Prostate gland (tissue), 2 donors: ENCODE results near the gene C11orf68. TPM values are rescaled to one million over a fixed set of nuclear protein-coding genes. Genes with fewer than 3 reads are reported as not detected.

Experiments used
- DNase-seq: peaks from one replicate; pipeline ENCODE4 v3.0.0-alpha.2; 2019; ENCODE audit warnings: low spot score
- H3K27ac ChIP-seq, 2 donors: fragments of 200-600 bp; sonication (generic); 2 replicates each; pipeline ENCODE4 v1.5.1; 2017 to 2019
- H3K27me3 ChIP-seq: fragments of 200-600 bp; sonication (generic); replicated peaks from 2 replicates; pipeline ENCODE4 v1.5.1; 2019; ENCODE audit not compliant: insufficient read depth
- H3K36me3 ChIP-seq, 2 donors: fragments of 200-600 bp; sonication (generic); 1 replicate in 1 of 2; 2 replicates in 1 of 2; pipeline versions ENCODE4 v1.5.1 to v1.8.1; 2017 to 2019
- H3K4me1 ChIP-seq: fragments of 200-600 bp; sonication (generic); replicated peaks from 2 replicates; pipeline ENCODE4 v1.5.1; 2019
- H3K4me3 ChIP-seq, 2 donors: fragments of 200-600 bp; sonication (generic); 2 replicates each; pipeline ENCODE4 v1.5.1; 2017 to 2019
- H3K9me3 ChIP-seq: fragments of 200-600 bp; sonication (generic); 2 replicates; pipeline ENCODE4 v1.5.1; 2017
- CTCF ChIP-seq, 4 experiments: fragments of 200-600 bp in 2 of 4; fragments of 450-650 bp in 2 of 4; sonication (generic) in 2 of 4; IDR thresholded peaks; 1 replicate in 3 of 4; 2 replicates in 1 of 4; pipeline ENCODE4 v1.5.1; 2016 to 2019; ENCODE audit warnings: antibody characterized with exemption in 4 of 4, mild to moderate bottlenecking in 2 of 4, moderate library complexity in 2 of 4
- POLR2A ChIP-seq: fragments of 450-650 bp; IDR thresholded peaks from one replicate; pipeline ENCODE4 v1.6.1; 2016; ENCODE audit warnings: antibody characterized with exemption, mild to moderate bottlenecking
- POLR2AphosphoS5 ChIP-seq: sonication (generic); formaldehyde crosslinking; IDR thresholded peaks from one replicate; pipeline ENCODE4 v1.6.1; 2017; ENCODE audit warnings: antibody characterized with exemption
- WGBS: methylation state at CpG from one replicate; pipeline ENCODE4 v1.1.5; 2018; 5-methylcytosine and 5-hydroxymethylcytosine counted together
- intact Hi-C: fragments of 100-400 bp; cut with DNase I; formaldehyde crosslinking; loops from one replicate; pipeline ENCODE4 v1.14.2; 2022
- total RNA-seq, 2 donors: library from RNA; depleted of rRNA; stranded (reverse); fragments of >200 nt; gene quantifications; one replicate each; pipeline ENCODE4 v1.1.0, GENCODE V29; 2016

The C11orf68 gene
- total RNA-seq, 2 donors from 2014 or later: 30.1 to 54.6 TPM

GRCh38 chr11:65922565-65922964 is 3.7 kb upstream of the C11orf68 start:
- H3K27me3 ChIP-seq: no peaks in the 10 kb centered on the region
- intact Hi-C loops: no loop called here
- no peak overlapping the region for H3K4me3 ChIP-seq
- peaks cover 15% of the 10 kb centered on the region for H3K4me1 ChIP-seq
- TF ChIP-seq POLR2AphosphoS5 (no peak), POLR2A (no peak), CTCF (IDR thresholded peaks at IDR 0.05) (no peak)
- 89% methylated on average over 3 of the region's 3 CpGs for WGBS
- DNase-seq: no peak
- H3K27ac ChIP-seq: no peak overlapping the region
- no peaks in the 10 kb centered on the region for H3K9me3 ChIP-seq
- H3K36me3 ChIP-seq: no peaks in the 10 kb centered on the region

- no peaks in the 10 kb centered on the region for H3K9me3 ChIP-seq
- no peak overlapping the region for H3K4me3 ChIP-seq
- H3K4me1 ChIP-seq: peaks cover 22% of the 10 kb centered on the region
- no peaks in the 10 kb centered on the region for H3K36me3 ChIP-seq
- no peak for TF ChIP-seq POLR2A
- no peak for TF ChIP-seq POLR2AphosphoS5
- TF ChIP-seq CTCF (IDR thresholded peaks at IDR 0.05): no peak
- no peak for DNase-seq
- WGBS: 90% methylated on average over 10 of the region's 10 CpGs
- no peaks in the 10 kb centered on the region for H3K27me3 ChIP-seq
- intact Hi-C loops: no loop called here
- H3K27ac ChIP-seq: no peak overlapping the region
Measured at GRCh38 chr11:65921876-65922275, 3.0 kb upstream of the C11orf68 start.

- TF ChIP-seq CTCF (IDR thresholded peaks at IDR 0.05) (no peak), POLR2A (no peak), POLR2AphosphoS5 (no peak)
- Histone ChIP-seq H3K4me3 (peak overlapping the region in 1 of 2 donors; percentile 98), H3K4me1 (peaks cover 24% of the 10 kb centered on the region), H3K27ac (no peak overlapping the region), H3K27me3 (no peaks in the 10 kb centered on the region), H3K36me3 (no peaks in the 10 kb centered on the region), H3K9me3 (no peaks in the 10 kb centered on the region)
- no peak for DNase-seq
- intact Hi-C loops: no loop called here
- WGBS: 84% methylated on average over 12 of the region's 12 CpGs
Measured at GRCh38 chr11:65921033-65921555, 2.2 kb upstream of the C11orf68 start.

- H3K27me3 ChIP-seq: no peaks in the 10 kb centered on the region
- TF ChIP-seq POLR2AphosphoS5: no peak
- no peak for TF ChIP-seq CTCF (IDR thresholded peaks at IDR 0.05)
- no peak for TF ChIP-seq POLR2A
- DNase-seq: no peak
- WGBS: 46% methylated on average over 15 of the region's 15 CpGs
- H3K4me3 ChIP-seq: peak overlapping the region; percentile 92 to 98
- intact Hi-C loops: no loop called here
- no peaks in the 10 kb centered on the region for H3K36me3 ChIP-seq
- H3K27ac ChIP-seq: peak overlapping the region in 1 of 2 donors; percentile 74
- no peaks in the 10 kb centered on the region for H3K9me3 ChIP-seq
- H3K4me1 ChIP-seq: peaks cover 24% of the 10 kb centered on the region
Measured at GRCh38 chr11:65920372-65920802, 1.5 kb upstream of the C11orf68 start.
